GM19463 (cell line): Measurements from ENCODE around the gene ZFAND3.
"Not testable (repeated sequence)": the region's sequence is repeated elsewhere in the genome, so short reads cannot be mapped to it uniquely, and the experiment has no call there.

Experiments
- ATAC-seq: cut with Tn5 transposase; IDR thresholded peaks from one replicate; pipeline ENCODE4 v1.9.1; 2021; ENCODE audit warnings: mild to moderate bottlenecking, moderate library complexity; ENCODE audit not compliant: unreplicated experiment

ZFAND3 gene

GRCh38 chr6:37862992-37863391 is 43.5 kb downstream of the ZFAND3 start:
- ATAC-seq, result no peak

- no peak for ATAC-seq
Observed at GRCh38 chr6:37864250-37864649, 44.7 kb downstream of the ZFAND3 start.

GRCh38 chr6:37865504-37865903 is 46.0 kb downstream of the ZFAND3 start:
- no peak for ATAC-seq

- no peak for ATAC-seq
Observed at GRCh38 chr6:37866590-37867507, 47.3 kb downstream of the ZFAND3 start.

- no peak for ATAC-seq
Observed at GRCh38 chr6:37867756-37868446, 48.4 kb downstream of the ZFAND3 start.

- no peak for ATAC-seq
Observed at GRCh38 chr6:37868447-37868825, 48.9 kb downstream of the ZFAND3 start.

- ATAC-seq, result no peak
Observed at GRCh38 chr6:37871616-37872372, 52.3 kb downstream of the ZFAND3 start.

GRCh38 chr6:37872373-37872745 is 52.8 kb downstream of the ZFAND3 start:
- ATAC-seq, result no peak

GRCh38 chr6:37874726-37875125 is 55.2 kb downstream of the ZFAND3 start:
- ATAC-seq, result no peak

- no peak for ATAC-seq
Observed at GRCh38 chr6:37875561-37876309, 56.2 kb downstream of the ZFAND3 start.

- no peak for ATAC-seq
Observed at GRCh38 chr6:37876843-37877242, 57.3 kb downstream of the ZFAND3 start.

GRCh38 chr6:37877373-37878149 is 58.0 kb downstream of the ZFAND3 start:
- no peak for ATAC-seq

- ATAC-seq, result no peak
Observed at GRCh38 chr6:37878150-37878710, 58.7 kb downstream of the ZFAND3 start.

- ATAC-seq, result not testable (repeated sequence)
Observed at GRCh38 chr6:37880602-37881001, 61.1 kb downstream of the ZFAND3 start.

GRCh38 chr6:37882292-37882691 is 62.8 kb downstream of the ZFAND3 start:
- no peak for ATAC-seq

GRCh38 chr6:37882724-37883413 is 63.3 kb downstream of the ZFAND3 start:
- no peak for ATAC-seq

- no peak for ATAC-seq
Observed at GRCh38 chr6:37884548-37884947, 65.0 kb downstream of the ZFAND3 start.

- ATAC-seq, result no peak
Observed at GRCh38 chr6:37889051-37889450, 69.5 kb downstream of the ZFAND3 start.

GRCh38 chr6:37889486-37889885 is 70.0 kb downstream of the ZFAND3 start:
- no peak for ATAC-seq
